HepG2 (cell line): ENCODE measurements around the gene PFN2. TPM values are rescaled to one million over a fixed set of nuclear protein-coding genes. Genes with fewer than 3 reads are reported as not detected.

ENCODE experiments used
- HNRNPL ChIP-seq: fragments of 200-400 bp; formaldehyde crosslinking; IDR thresholded peaks from 2 replicates; pipeline ENCODE4 v1.6.1; 2017; ENCODE audit warnings: mild to moderate bottlenecking, low read depth, low read length
- TGIF2 ChIP-seq: IDR thresholded peaks from 2 replicates; pipeline ENCODE4 v1.6.1; 2016; ENCODE audit warnings: control low read depth, missing compliant biosample characterization
- ZNF329 ChIP-seq: sonication (generic); formaldehyde crosslinking; IDR thresholded peaks from 2 replicates; pipeline ENCODE4 v1.9.0; 2021; ENCODE audit warnings: low read depth, mild to moderate bottlenecking, missing genetic modification reagents
- ZNF350 ChIP-seq: sonication (generic); formaldehyde crosslinking; IDR thresholded peaks from 2 replicates; pipeline ENCODE4 v1.4.0; 2020; ENCODE audit warnings: mild to moderate bottlenecking, low read depth, missing genetic modification reagents, borderline replicate concordance
- ZNF546 ChIP-seq: sonication (generic); formaldehyde crosslinking; conservative IDR thresholded peaks from 2 replicates; pipeline ENCODE4 v1.8.1; 2023; ENCODE audit warnings: mild to moderate bottlenecking, missing genetic modification reagents
- ZNF550 ChIP-seq: sonication (generic); formaldehyde crosslinking; IDR thresholded peaks from 2 replicates; pipeline ENCODE4 v1.4.0; 2020; ENCODE audit warnings: mild to moderate bottlenecking, missing genetic modification reagents, borderline replicate concordance
- ZNF678 ChIP-seq: sonication (generic); formaldehyde crosslinking; IDR thresholded peaks from 2 replicates; pipeline ENCODE4 v1.4.0; 2020; ENCODE audit warnings: mild to moderate bottlenecking, missing genetic modification reagents
- ZNF879 ChIP-seq: sonication (generic); formaldehyde crosslinking; IDR thresholded peaks from 2 replicates; pipeline ENCODE4 v1.8.1; 2023; ENCODE audit warnings: missing genetic modification reagents
- polyA plus RNA-seq, 8 experiments: library from polyadenylated mRNA; depleted of rRNA in 3 of 8; stranded (reverse) in 7 of 8; unstranded in 1 of 8; fragments of >200 nt; fragmentation: Illumina TruSeq in 4 of 8; extraction: Trizol in 4 of 8; gene quantifications; 2 replicates each; pipeline versions ENCODE4 v1.2.1 to v1.2.3, GENCODE V29; 2011 to 2016; ENCODE audit warnings: low read depth in 4 of 8, missing spikeins in 1 of 8, mixed read lengths in 1 of 8; ENCODE audit not compliant: insufficient read depth in 1 of 8
- total RNA-seq, 5 experiments: library from RNA; depleted of rRNA; stranded (reverse); fragments of >200 nt; fragmentation: Illumina TruSeq; extraction: Trizol; gene quantifications; 2 replicates each; pipeline ENCODE4 v1.2.3, GENCODE V29; 2016; ENCODE audit warnings: low read depth in 1 of 5
- TF ChIP-seq, protein P1 (sequence below): sonication (generic); formaldehyde crosslinking; IDR thresholded peaks from 2 replicates; pipeline ENCODE4 v1.9.0; 2021; ENCODE audit warnings: missing genetic modification reagents, borderline replicate concordance
- TF ChIP-seq, protein P2 (sequence below): sonication (generic); formaldehyde crosslinking; IDR thresholded peaks from 2 replicates; pipeline ENCODE4 v1.4.0; 2020; ENCODE audit warnings: missing genetic modification reagents
- TF ChIP-seq, protein P3 (sequence below): sonication (generic); IDR thresholded peaks from 2 replicates; pipeline ENCODE4 v1.6.1; 2016; ENCODE audit warnings: low read depth, borderline replicate concordance
- TF ChIP-seq, protein P4 (sequence below), 2 experiments: fragments of 450-650 bp in 1 of 2; sonication (generic) in 1 of 2; formaldehyde crosslinking; IDR thresholded peaks; 2 replicates each; pipeline versions ENCODE4 v1.5.0 to v1.8.0; 2020 to 2022; ENCODE audit warnings: mild to moderate bottlenecking in 1 of 2, missing genetic modification reagents in 1 of 2
- TF ChIP-seq, protein P5 (sequence below), 2 experiments: sonication (generic) in 1 of 2; formaldehyde crosslinking in 1 of 2; IDR thresholded peaks; 2 replicates each; pipeline versions ENCODE4 v1.4.0 to v1.6.1; 2016 to 2020; ENCODE audit warnings: borderline replicate concordance in 1 of 2, low read depth in 1 of 2, mild to moderate bottlenecking in 1 of 2, missing genetic modification reagents in 1 of 2
- TF ChIP-seq, protein P6 (sequence below): sonication (generic); formaldehyde crosslinking; IDR thresholded peaks from 2 replicates; pipeline ENCODE4 v1.4.0; 2020; ENCODE audit warnings: mild to moderate bottlenecking, low read depth, missing genetic modification reagents
- TF ChIP-seq, protein P7 (sequence below): sonication (generic); formaldehyde crosslinking; IDR thresholded peaks from 2 replicates; pipeline ENCODE4 v1.8.0; 2022; ENCODE audit warnings: mild to moderate bottlenecking, missing genetic modification reagents

PFN2 gene
- total and polyA plus RNA-seq, 2 of the 13 experiments (the other 11 are each of a cell fraction or from before 2014, with no cell fraction given): 57.3 to 150 TPM

DNA sequence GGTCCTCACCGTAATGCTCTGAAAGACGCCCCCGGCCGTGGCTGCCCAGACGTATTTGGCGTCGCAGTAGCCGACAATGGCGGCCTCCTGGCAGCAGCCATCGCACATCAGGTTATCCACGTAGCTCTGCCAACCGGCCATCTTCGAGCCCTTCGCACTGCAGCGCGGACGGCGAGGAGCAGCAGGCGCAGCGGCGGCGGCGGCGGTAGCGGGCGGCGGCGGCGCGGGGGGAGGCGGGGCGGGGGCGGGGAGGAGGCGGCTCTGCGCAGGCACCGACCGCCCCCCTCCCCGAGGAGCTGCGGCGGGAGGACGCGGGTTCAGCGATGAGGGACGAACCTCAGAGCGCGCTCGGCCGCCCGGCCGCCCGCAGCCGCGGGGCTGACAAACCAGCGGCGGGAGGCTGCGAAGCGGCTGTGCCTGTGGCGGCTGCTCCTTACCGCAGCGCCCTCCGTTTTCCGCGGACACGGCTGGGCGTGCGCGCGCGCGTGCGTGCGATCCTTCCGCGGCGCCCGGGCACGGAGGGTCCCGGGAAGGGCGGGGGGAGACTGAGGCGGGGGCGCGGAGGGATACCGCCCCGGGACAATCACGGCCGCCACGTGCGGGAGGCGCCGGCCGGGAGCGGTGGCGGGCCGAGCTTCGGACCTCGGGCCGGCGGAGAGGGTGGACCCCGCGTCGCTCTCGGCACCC, at the start of gene PFN2 (continued):
- TF ChIP-seq, protein P1, sequence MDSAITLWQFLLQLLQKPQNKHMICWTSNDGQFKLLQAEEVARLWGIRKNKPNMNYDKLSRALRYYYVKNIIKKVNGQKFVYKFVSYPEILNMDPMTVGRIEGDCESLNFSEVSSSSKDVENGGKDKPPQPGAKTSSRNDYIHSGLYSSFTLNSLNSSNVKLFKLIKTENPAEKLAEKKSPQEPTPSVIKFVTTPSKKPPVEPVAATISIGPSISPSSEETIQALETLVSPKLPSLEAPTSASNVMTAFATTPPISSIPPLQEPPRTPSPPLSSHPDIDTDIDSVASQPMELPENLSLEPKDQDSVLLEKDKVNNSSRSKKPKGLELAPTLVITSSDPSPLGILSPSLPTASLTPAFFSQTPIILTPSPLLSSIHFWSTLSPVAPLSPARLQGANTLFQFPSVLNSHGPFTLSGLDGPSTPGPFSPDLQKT (CRISPR knock-in tag): 0 out of 2 replicates have a peak, but pooled peaks have one; percentile 56
- TF ChIP-seq ZNF879 (CRISPR knock-in tag) (no peak), ZNF546 (CRISPR knock-in tag) (peak; percentile 63; the same call in 1 of the 2 replicates), TGIF2 (peak; percentile 28; the same call in 1 of the 2 replicates), ZNF329 (peak; percentile 84; the same call in 1 of the 2 replicates), ZNF550 (CRISPR knock-in tag) (no peak), ZNF678 (CRISPR knock-in tag) (peak; percentile 51; the same call in 1 of the 2 replicates), HNRNPL (no peak), ZNF350 (no peak)
- TF ChIP-seq, protein P2, sequence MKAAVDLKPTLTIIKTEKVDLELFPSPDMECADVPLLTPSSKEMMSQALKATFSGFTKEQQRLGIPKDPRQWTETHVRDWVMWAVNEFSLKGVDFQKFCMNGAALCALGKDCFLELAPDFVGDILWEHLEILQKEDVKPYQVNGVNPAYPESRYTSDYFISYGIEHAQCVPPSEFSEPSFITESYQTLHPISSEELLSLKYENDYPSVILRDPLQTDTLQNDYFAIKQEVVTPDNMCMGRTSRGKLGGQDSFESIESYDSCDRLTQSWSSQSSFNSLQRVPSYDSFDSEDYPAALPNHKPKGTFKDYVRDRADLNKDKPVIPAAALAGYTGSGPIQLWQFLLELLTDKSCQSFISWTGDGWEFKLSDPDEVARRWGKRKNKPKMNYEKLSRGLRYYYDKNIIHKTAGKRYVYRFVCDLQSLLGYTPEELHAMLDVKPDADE (CRISPR knock-in tag): peak; percentile 75; the same call in 1 of the 2 replicates
- TF ChIP-seq, protein P3, sequence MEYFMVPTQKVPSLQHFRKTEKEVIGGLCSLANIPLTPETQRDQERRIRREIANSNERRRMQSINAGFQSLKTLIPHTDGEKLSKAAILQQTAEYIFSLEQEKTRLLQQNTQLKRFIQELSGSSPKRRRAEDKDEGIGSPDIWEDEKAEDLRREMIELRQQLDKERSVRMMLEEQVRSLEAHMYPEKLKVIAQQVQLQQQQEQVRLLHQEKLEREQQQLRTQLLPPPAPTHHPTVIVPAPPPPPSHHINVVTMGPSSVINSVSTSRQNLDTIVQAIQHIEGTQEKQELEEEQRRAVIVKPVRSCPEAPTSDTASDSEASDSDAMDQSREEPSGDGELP: no peak
- TF ChIP-seq, protein P4, sequence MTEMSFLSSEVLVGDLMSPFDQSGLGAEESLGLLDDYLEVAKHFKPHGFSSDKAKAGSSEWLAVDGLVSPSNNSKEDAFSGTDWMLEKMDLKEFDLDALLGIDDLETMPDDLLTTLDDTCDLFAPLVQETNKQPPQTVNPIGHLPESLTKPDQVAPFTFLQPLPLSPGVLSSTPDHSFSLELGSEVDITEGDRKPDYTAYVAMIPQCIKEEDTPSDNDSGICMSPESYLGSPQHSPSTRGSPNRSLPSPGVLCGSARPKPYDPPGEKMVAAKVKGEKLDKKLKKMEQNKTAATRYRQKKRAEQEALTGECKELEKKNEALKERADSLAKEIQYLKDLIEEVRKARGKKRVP (CRISPR knock-in tag; IDR thresholded peaks at IDR 0.05): peak in 1 of 2 experiments; percentile 76; a peak in 2 of 4 replicates
- TF ChIP-seq, protein P5, sequence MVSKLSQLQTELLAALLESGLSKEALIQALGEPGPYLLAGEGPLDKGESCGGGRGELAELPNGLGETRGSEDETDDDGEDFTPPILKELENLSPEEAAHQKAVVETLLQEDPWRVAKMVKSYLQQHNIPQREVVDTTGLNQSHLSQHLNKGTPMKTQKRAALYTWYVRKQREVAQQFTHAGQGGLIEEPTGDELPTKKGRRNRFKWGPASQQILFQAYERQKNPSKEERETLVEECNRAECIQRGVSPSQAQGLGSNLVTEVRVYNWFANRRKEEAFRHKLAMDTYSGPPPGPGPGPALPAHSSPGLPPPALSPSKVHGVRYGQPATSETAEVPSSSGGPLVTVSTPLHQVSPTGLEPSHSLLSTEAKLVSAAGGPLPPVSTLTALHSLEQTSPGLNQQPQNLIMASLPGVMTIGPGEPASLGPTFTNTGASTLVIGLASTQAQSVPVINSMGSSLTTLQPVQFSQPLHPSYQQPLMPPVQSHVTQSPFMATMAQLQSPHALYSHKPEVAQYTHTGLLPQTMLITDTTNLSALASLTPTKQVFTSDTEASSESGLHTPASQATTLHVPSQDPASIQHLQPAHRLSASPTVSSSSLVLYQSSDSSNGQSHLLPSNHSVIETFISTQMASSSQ (IDR thresholded peaks at IDR 0.05; ENCODE audit: low read depth): no peak
- TF ChIP-seq, protein P5 (CRISPR knock-in tag; IDR thresholded peaks at IDR 0.05; ENCODE audit: borderline replicate concordance): peak; percentile 24
- TF ChIP-seq, protein P6, sequence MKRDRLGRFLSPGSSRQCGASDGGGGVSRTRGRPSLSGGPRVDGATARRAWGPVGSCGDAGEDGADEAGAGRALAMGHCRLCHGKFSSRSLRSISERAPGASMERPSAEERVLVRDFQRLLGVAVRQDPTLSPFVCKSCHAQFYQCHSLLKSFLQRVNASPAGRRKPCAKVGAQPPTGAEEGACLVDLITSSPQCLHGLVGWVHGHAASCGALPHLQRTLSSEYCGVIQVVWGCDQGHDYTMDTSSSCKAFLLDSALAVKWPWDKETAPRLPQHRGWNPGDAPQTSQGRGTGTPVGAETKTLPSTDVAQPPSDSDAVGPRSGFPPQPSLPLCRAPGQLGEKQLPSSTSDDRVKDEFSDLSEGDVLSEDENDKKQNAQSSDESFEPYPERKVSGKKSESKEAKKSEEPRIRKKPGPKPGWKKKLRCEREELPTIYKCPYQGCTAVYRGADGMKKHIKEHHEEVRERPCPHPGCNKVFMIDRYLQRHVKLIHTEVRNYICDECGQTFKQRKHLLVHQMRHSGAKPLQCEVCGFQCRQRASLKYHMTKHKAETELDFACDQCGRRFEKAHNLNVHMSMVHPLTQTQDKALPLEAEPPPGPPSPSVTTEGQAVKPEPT (CRISPR knock-in tag): no peak
- TF ChIP-seq, protein P7, sequence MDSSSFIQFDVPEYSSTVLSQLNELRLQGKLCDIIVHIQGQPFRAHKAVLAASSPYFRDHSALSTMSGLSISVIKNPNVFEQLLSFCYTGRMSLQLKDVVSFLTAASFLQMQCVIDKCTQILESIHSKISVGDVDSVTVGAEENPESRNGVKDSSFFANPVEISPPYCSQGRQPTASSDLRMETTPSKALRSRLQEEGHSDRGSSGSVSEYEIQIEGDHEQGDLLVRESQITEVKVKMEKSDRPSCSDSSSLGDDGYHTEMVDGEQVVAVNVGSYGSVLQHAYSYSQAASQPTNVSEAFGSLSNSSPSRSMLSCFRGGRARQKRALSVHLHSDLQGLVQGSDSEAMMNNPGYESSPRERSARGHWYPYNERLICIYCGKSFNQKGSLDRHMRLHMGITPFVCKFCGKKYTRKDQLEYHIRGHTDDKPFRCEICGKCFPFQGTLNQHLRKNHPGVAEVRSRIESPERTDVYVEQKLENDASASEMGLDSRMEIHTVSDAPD (CRISPR knock-in tag): peak; percentile 49; the same call in 1 of the 2 replicates
